ENCODE data around the gene CACYBP. TPM values are rescaled to one million over a fixed set of nuclear protein-coding genes. Genes with fewer than 3 reads are reported as not detected.

Gene CACYBP
- total and polyA plus RNA-seq, 2 of the 8 experiments (the other 6 are each of a cell fraction or from before 2014, with no cell fraction given): 28.3 to 247 TPM

- TF ChIP-seq MAFK (IDR thresholded peaks at IDR 0.05; ENCODE audit: low read depth, low read length) (no peak), PHF8 (conservative IDR thresholded peaks at IDR 0.05; ENCODE audit: low read depth, low read length) (no peak), SP4 (IDR thresholded peaks at IDR 0.05; ENCODE audit: low read length) (no peak), RAD21 (IDR thresholded peaks at IDR 0.05 in 1 of 2, conservative IDR thresholded peaks at IDR 0.05 in 1 of 2; ENCODE audit: low read depth in 2 of 2, low read length in 2 of 2) (no peak), HDAC2 (IDR thresholded peaks at IDR 0.05; ENCODE audit: borderline replicate concordance in 1 of 2, low read depth in 2 of 2, low read length in 2 of 2) (no peak), BCL11A (IDR thresholded peaks at IDR 0.05; ENCODE audit: low read depth in 2 of 2, low read length in 2 of 2) (no peak)
Observed at GRCh38 chr1:175002910-175003517, 3.3 kb downstream of the CACYBP start (continued).
